ENCODE measurements around the gene VRK2.

DNA sequence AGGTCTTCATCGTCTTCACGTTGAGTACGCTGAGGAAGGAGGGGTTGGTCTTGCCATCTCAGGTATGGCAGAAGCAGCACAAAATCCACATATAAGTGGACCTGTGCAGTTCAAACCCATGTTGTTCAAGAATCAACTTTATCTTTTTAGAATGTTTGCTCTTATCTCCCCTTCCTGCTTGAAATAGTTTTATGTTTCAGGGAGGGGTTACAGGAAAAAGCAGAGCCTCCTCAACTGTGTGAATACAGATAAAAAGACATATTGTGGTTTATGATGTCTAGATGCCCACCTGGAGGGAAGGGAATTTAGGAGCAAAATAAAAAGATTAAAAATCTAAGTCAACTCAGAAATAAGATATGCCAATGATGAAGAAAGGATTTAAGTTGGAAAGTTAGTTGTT, 75.9 kb downstream of the VRK2 start:
- TF ChIP-seq, protein P1, sequence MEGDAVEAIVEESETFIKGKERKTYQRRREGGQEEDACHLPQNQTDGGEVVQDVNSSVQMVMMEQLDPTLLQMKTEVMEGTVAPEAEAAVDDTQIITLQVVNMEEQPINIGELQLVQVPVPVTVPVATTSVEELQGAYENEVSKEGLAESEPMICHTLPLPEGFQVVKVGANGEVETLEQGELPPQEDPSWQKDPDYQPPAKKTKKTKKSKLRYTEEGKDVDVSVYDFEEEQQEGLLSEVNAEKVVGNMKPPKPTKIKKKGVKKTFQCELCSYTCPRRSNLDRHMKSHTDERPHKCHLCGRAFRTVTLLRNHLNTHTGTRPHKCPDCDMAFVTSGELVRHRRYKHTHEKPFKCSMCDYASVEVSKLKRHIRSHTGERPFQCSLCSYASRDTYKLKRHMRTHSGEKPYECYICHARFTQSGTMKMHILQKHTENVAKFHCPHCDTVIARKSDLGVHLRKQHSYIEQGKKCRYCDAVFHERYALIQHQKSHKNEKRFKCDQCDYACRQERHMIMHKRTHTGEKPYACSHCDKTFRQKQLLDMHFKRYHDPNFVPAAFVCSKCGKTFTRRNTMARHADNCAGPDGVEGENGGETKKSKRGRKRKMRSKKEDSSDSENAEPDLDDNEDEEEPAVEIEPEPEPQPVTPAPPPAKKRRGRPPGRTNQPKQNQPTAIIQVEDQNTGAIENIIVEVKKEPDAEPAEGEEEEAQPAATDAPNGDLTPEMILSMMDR (IDR thresholded peaks at IDR 0.05) = no peak
- TF ChIP-seq POLR2AphosphoS5 (IDR thresholded peaks at IDR 0.05; ENCODE audit: insufficient read depth in 1 of 2, low read depth in 1 of 2) = no peak
